ENCODE measurements around the gene C10orf90.

C10orf90 gene

GRCh38 chr10:126686719-126687118, 16.2 kb upstream of the C10orf90 start:
- peaks cover 1% of the 10 kb centered on the region for H3K27me3 Mint-ChIP-seq
- no peak overlapping the region for H3K27ac Mint-ChIP-seq
- ATAC-seq (ENCODE audit: low read depth) = no peak
- H3K4me1 Mint-ChIP-seq = no peaks in the 10 kb centered on the region
- H3K9me3 Mint-ChIP-seq = peaks cover 3% of the 10 kb centered on the region
- H3K36me3 Mint-ChIP-seq = no peaks in the 10 kb centered on the region
- no peak overlapping the region for H3K4me3 Mint-ChIP-seq
- no peak for DNase-seq (ENCODE audit: low spot score in 2 of 2)

- H3K4me3 Mint-ChIP-seq = no peak overlapping the region
- no peak overlapping the region for H3K27ac Mint-ChIP-seq
- DNase-seq (ENCODE audit: low spot score in 2 of 2) (no peak), ATAC-seq (ENCODE audit: low read depth) (no peak)
- H3K27me3 Mint-ChIP-seq = peaks cover 1% of the 10 kb centered on the region
- no peaks in the 10 kb centered on the region for H3K36me3 Mint-ChIP-seq
- no peaks in the 10 kb centered on the region for H3K4me1 Mint-ChIP-seq
- H3K9me3 Mint-ChIP-seq = peaks cover 3% of the 10 kb centered on the region
Measured at GRCh38 chr10:126686268-126686667, 15.8 kb upstream of the C10orf90 start.

GRCh38 chr10:126685756-126686155, 15.3 kb upstream of the C10orf90 start:
- no peak for ATAC-seq (ENCODE audit: low read depth)
- H3K36me3 Mint-ChIP-seq = no peaks in the 10 kb centered on the region
- H3K27ac Mint-ChIP-seq = no peak overlapping the region
- peaks cover 1% of the 10 kb centered on the region for H3K27me3 Mint-ChIP-seq
- no peak for DNase-seq (ENCODE audit: low spot score in 2 of 2)
- no peaks in the 10 kb centered on the region for H3K4me1 Mint-ChIP-seq
- peaks cover 3% of the 10 kb centered on the region for H3K9me3 Mint-ChIP-seq
- H3K4me3 Mint-ChIP-seq = no peak overlapping the region

GRCh38 chr10:126684171-126684745, 13.8 kb upstream of the C10orf90 start:
- DNase-seq (ENCODE audit: low spot score in 2 of 2) = no peak
- Mint-ChIP-seq H3K9me3 (peaks cover 3% of the 10 kb centered on the region), H3K27ac (no peak overlapping the region), H3K36me3 (no peaks in the 10 kb centered on the region), H3K4me3 (no peak overlapping the region), H3K4me1 (no peaks in the 10 kb centered on the region), H3K27me3 (peaks cover 1% of the 10 kb centered on the region)
- no peak for ATAC-seq (ENCODE audit: low read depth)

GRCh38 chr10:126683466-126683865, 13.0 kb upstream of the C10orf90 start:
- Mint-ChIP-seq H3K27me3 (peaks cover 1% of the 10 kb centered on the region), H3K36me3 (no peaks in the 10 kb centered on the region), H3K4me1 (no peaks in the 10 kb centered on the region), H3K4me3 (no peak overlapping the region), H3K27ac (no peak overlapping the region), H3K9me3 (peaks cover 3% of the 10 kb centered on the region)
- ATAC-seq (ENCODE audit: low read depth) = no peak
- DNase-seq (ENCODE audit: low spot score in 2 of 2) = no peak

GRCh38 chr10:126675656-126676438, 5.4 kb upstream of the C10orf90 start:
- Mint-ChIP-seq H3K27me3 (no peaks in the 10 kb centered on the region), H3K9me3 (no peaks in the 10 kb centered on the region), H3K4me1 (no peaks in the 10 kb centered on the region), H3K4me3 (no peak overlapping the region), H3K36me3 (no peaks in the 10 kb centered on the region), H3K27ac (no peak overlapping the region)
- no peak for ATAC-seq (ENCODE audit: low read depth)
- no peak for DNase-seq (ENCODE audit: low spot score in 2 of 2)

- H3K4me3 Mint-ChIP-seq = no peak overlapping the region
- H3K27me3 Mint-ChIP-seq = no peaks in the 10 kb centered on the region
- H3K36me3 Mint-ChIP-seq = no peaks in the 10 kb centered on the region
- H3K27ac Mint-ChIP-seq = no peak overlapping the region
- ATAC-seq (ENCODE audit: low read depth) = no peak
- H3K9me3 Mint-ChIP-seq = no peaks in the 10 kb centered on the region
- DNase-seq (ENCODE audit: low spot score in 2 of 2) = no peak
- H3K4me1 Mint-ChIP-seq = no peaks in the 10 kb centered on the region
Measured at GRCh38 chr10:126674741-126675515, 4.4 kb upstream of the C10orf90 start.

- Mint-ChIP-seq H3K27me3 (no peaks in the 10 kb centered on the region), H3K36me3 (no peaks in the 10 kb centered on the region), H3K9me3 (no peaks in the 10 kb centered on the region), H3K4me3 (no peak overlapping the region), H3K27ac (no peak overlapping the region), H3K4me1 (no peaks in the 10 kb centered on the region)
- ATAC-seq (ENCODE audit: low read depth) (no peak), DNase-seq (ENCODE audit: low spot score in 2 of 2) (no peak)
Measured at GRCh38 chr10:126673565-126673964, 3.1 kb upstream of the C10orf90 start.

- no peak for ATAC-seq (ENCODE audit: low read depth)
- no peaks in the 10 kb centered on the region for H3K27me3 Mint-ChIP-seq
- H3K36me3 Mint-ChIP-seq = no peaks in the 10 kb centered on the region
- H3K4me1 Mint-ChIP-seq = no peaks in the 10 kb centered on the region
- no peak overlapping the region for H3K4me3 Mint-ChIP-seq
- no peak for DNase-seq (ENCODE audit: low spot score in 2 of 2)
- no peak overlapping the region for H3K27ac Mint-ChIP-seq
- H3K9me3 Mint-ChIP-seq = no peaks in the 10 kb centered on the region
Measured at GRCh38 chr10:126671402-126671975, 996 bp upstream of the C10orf90 start.

- no peak overlapping the region for H3K27ac Mint-ChIP-seq
- no peak overlapping the region for H3K4me3 Mint-ChIP-seq
- H3K9me3 Mint-ChIP-seq = no peaks in the 10 kb centered on the region
- ATAC-seq (ENCODE audit: low read depth) = no peak
- H3K36me3 Mint-ChIP-seq = no peaks in the 10 kb centered on the region
- no peaks in the 10 kb centered on the region for H3K27me3 Mint-ChIP-seq
- DNase-seq (ENCODE audit: low spot score in 2 of 2) = no peak
- H3K4me1 Mint-ChIP-seq = no peaks in the 10 kb centered on the region
Measured at GRCh38 chr10:126670895-126671261, 385 bp upstream of the C10orf90 start.

GRCh38 chr10:126669168-126669567, 1.3 kb downstream of the C10orf90 start:
- no peak overlapping the region for H3K27ac Mint-ChIP-seq
- no peak overlapping the region for H3K4me3 Mint-ChIP-seq
- DNase-seq (ENCODE audit: low spot score in 2 of 2) (no peak), ATAC-seq (ENCODE audit: low read depth) (no peak)
- H3K27me3 Mint-ChIP-seq = peaks cover 4% of the 10 kb centered on the region
- H3K36me3 Mint-ChIP-seq = no peaks in the 10 kb centered on the region
- H3K4me1 Mint-ChIP-seq = no peaks in the 10 kb centered on the region
- no peaks in the 10 kb centered on the region for H3K9me3 Mint-ChIP-seq

GRCh38 chr10:126668505-126668904, 2.0 kb downstream of the C10orf90 start:
- no peak overlapping the region for H3K27ac Mint-ChIP-seq
- H3K36me3 Mint-ChIP-seq = no peaks in the 10 kb centered on the region
- H3K9me3 Mint-ChIP-seq = no peaks in the 10 kb centered on the region
- H3K4me3 Mint-ChIP-seq = no peak overlapping the region
- H3K4me1 Mint-ChIP-seq = no peaks in the 10 kb centered on the region
- ATAC-seq (ENCODE audit: low read depth) (no peak), DNase-seq (ENCODE audit: low spot score in 2 of 2) (no peak)
- peaks cover 5% of the 10 kb centered on the region for H3K27me3 Mint-ChIP-seq

GRCh38 chr10:126667568-126667967, 2.9 kb downstream of the C10orf90 start:
- no peak for DNase-seq (ENCODE audit: low spot score in 2 of 2)
- Mint-ChIP-seq H3K4me1 (no peaks in the 10 kb centered on the region), H3K27me3 (peaks cover 7% of the 10 kb centered on the region), H3K27ac (no peak overlapping the region), H3K4me3 (no peak overlapping the region), H3K36me3 (no peaks in the 10 kb centered on the region), H3K9me3 (no peaks in the 10 kb centered on the region)
- no peak for ATAC-seq (ENCODE audit: low read depth)

- Mint-ChIP-seq H3K27me3 (peaks cover 7% of the 10 kb centered on the region), H3K4me1 (no peaks in the 10 kb centered on the region), H3K4me3 (no peak overlapping the region), H3K9me3 (no peaks in the 10 kb centered on the region), H3K27ac (no peak overlapping the region), H3K36me3 (no peaks in the 10 kb centered on the region)
- ATAC-seq (ENCODE audit: low read depth) (no peak), DNase-seq (ENCODE audit: low spot score in 2 of 2) (no peak)
Measured at GRCh38 chr10:126665207-126665606, 5.3 kb downstream of the C10orf90 start.

Data from memory B cell (primary cell).